Measurements from ENCODE around the gene KCTD11.
A peak's percentile ranks its signal among the peaks of the same experiment; 100 is the strongest.
"Not testable (repeated sequence)": the region's sequence is repeated elsewhere in the genome, so short reads cannot be mapped to it uniquely, and the experiment has no call there.

The KCTD11 gene

GRCh38 chr17:7346761-7347614, 5.0 kb upstream of the KCTD11 start:
- no peak for DNase-seq

DNA sequence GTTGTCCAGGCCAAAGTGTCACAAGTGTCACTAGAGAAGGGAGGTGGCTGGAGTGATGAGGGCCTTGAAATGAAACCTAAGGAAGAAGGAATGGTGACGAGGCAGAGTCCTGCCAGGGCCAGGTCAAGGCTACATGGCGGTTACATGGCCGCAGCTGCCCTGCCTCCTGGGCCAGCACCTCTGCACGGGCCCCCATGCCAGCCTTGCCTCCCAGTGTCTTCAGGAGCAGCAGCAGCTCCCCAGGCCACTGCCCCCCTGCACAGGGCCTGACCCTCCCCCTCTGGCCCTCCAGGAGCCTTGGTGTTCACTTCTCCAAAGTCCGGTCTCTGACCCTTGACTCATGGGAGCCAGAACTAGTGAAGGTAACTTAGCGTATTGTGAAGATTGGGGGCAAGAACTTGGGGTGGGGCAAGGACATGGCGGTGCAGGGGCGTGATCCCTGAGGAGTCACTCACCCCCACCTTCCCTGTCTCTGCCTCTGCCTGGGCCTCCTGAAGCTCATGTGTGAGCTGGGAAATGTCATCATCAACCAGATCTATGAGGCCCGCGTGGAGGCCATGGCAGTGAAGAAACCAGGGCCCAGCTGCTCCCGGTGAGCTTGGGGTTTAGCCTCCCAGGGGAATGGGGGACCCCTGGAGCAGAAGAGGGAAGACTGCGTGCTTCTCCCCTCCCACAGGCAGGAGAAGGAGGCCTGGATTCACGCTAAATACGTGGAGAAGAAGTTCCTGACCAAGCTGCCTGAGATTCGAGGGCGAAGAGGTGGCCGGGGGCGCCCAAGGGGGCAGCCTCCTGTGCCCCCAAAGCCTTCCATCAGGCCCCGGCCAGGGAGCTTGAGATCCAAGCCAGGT, 4.1 kb upstream of the KCTD11 start:
- no peak for DNase-seq

DNA sequence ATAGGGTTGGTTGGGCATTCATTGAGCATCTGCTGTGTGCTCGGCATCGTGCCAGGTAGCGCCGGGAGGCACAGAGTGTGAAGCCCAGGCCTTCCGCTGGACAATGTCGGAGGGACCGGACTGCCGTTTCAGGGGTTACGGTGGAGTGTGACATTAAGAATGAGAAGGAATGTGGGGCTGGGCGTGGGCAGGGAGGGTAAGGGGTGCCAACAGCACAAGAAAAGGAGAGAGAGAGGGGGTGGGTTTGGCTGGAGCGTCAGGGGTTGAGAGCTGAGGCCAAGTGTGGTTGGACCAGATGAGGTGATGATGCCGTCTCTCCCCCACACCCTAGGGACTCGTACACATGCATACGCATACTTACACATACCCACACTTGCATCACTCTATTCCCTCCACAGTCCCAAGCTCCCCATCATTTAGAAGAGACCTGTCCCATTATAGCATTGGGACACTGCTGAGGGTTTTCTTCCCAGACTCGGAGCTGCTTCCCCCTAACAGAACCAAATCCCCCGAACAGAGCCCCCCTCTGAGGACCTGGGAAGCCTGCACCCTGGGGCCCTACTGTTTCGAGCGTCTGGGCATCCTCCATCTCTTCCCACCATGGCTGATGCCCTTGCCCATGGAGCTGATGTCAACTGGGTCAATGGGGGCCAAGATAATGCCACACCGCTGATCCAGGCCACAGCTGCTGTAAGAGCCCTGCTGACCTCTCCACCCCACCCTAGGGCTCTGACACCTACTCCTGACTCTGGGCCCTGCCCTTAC, 3.3 kb upstream of the KCTD11 start:
- peak in 1 of 2 experiments; percentile 40 for DNase-seq

GRCh38 chr17:7352503-7352889, 534 bp downstream of the KCTD11 start:
- DNase-seq = no peak

DNA sequence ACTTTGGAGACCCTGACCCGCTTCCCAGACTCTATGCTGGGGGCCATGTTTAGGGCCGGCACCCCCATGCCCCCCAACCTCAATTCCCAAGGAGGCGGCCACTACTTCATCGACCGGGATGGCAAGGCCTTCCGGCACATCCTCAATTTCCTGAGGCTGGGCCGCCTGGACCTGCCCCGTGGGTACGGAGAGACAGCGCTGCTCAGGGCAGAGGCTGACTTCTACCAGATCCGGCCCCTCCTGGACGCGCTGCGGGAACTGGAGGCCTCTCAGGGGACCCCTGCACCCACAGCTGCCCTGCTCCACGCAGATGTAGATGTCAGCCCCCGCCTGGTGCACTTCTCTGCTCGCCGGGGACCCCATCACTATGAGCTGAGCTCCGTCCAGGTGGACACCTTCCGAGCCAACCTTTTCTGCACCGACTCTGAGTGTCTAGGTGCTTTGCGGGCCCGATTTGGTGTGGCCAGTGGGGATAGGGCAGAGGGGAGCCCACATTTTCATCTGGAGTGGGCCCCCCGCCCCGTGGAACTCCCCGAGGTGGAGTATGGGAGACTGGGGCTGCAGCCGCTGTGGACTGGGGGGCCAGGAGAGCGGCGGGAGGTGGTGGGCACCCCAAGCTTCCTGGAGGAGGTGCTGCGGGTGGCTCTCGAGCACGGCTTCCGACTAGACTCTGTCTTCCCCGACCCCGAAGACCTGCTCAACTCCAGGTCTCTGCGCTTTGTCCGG, 1.1 kb downstream of the KCTD11 start:
- no peak for DNase-seq

- DNase-seq = no peak
Observed at GRCh38 chr17:7354262-7354843, 2.4 kb downstream of the KCTD11 start.

GRCh38 chr17:7355053-7355452, 3.1 kb downstream of the KCTD11 start, which contains the start of gene TMEM95:
Gene TMEM95, plus strand, starts transcription at chr17:7355156. Its CDS starts 49 bp downstream, at chr17:7355205.
- peak in 1 of 2 experiments; percentile 44 for DNase-seq

DNA sequence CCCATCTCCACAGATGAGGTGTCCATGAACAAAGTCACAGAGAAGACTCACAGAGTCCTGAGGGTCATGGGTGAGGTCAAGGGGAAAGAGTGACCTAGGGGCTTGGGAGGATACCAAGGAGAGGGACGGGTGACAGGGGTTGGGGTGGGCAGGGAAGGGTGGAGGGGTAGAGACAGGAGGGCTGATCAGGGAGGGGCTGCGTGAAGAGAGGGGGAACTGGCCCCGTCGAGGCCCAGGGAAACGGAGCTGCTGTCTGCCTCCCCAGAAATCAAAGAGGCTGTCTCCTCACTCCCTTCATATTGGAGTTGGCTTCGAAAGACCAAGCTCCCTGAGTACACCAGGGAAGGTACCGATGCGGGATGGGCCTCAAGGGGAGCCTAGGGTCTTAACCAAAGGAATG, 3.6 kb downstream of the KCTD11 start:
- no peak for DNase-seq

GRCh38 chr17:7356072-7356549, 4.1 kb downstream of the KCTD11 start:
- DNase-seq = peak in 1 of 2 experiments; percentile 80

GRCh38 chr17:7356756-7357155, 4.8 kb downstream of the KCTD11 start:
- no peak for DNase-seq

DNA sequence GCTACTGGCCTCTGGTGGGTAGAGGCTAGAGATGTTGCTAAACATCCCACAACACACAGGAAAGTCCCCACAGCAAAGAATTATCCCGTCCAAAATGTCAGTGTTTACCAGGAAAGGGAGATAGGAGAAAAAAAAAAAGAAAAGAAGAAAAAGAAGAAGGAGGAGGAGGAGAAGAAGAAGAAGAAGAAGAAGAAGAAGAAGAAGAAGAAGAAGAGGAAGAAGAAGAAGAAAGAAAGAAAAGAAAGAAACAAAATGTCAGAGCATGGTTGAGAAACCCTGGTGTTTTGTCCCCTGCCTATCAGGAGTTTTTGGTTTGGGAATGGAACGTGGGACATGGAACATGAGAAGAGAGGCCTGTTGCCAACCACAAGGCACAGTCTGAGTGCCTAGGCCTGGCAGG, 5.4 kb downstream of the KCTD11 start:
- DNase-seq = no peak

DNA sequence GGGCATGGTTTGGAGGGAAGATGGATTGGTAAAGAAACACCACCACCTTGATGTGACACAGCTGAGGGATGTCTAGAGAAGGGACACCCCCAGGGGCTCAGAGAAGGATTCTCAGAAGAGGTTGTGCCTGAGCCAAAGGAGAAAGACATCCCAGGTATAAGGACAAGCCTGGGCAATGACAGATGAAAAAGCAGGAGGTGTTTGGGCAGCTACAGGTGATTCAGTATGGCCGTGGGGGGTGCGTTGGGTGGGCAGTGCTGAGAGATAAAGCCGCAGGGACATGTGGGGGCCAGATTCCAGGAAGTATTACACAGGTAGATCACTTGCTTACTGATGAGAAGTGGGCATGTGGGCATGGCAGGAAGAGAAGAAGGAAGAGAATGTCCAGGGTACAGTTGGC, 9.9 kb downstream of the KCTD11 start:
- no peak for DNase-seq

GRCh38 chr17:7363311-7363710, 11.3 kb downstream of the KCTD11 start:
- no peak for DNase-seq

- DNase-seq = not testable (repeated sequence)
Observed at GRCh38 chr17:7365963-7366362, 14.0 kb downstream of the KCTD11 start.

GRCh38 chr17:7367083-7367482, 15.1 kb downstream of the KCTD11 start:
- no peak for DNase-seq

GRCh38 chr17:7367918-7368598, 16.1 kb downstream of the KCTD11 start:
- no peak for DNase-seq

DNA sequence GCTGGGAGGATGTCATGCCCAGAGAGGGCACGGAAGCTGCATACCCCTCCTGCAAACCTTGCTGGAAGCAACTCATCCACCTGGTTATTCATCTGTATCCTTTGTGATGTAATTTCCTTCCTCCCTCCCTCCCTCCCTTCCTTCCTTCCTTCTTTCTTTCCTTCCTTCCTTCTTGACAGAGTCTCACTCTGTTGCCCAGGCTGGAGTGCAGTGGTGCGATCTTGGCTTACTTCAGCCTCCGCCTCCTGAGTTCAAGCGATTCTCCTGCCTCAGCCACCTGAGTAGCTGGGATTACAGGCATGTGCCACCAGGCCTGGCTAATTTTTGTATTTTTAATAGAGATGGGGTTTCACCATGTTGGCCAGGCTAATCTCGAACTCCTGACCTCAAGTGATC, 16.6 kb downstream of the KCTD11 start:
- not testable (repeated sequence) for DNase-seq

DNA sequence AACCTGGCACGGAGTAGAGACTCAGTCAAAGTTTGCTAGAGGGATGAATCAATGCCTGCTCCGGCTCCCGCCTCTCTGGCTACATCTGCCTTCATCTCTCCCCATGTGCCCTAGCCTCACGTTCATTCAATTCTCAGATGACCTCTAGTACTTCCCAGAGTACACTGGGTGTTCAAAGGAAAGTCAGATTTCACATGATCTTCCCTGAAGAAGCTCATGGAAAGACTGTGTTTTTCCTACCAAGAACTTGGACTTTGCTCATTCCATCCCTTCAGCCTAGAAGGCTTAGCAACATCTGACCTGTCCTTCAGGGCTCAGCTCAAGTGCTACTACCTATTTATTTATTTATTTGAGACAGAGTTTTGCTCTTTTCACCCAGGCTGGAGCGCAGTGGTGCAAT, 17.9 kb downstream of the KCTD11 start:
- DNase-seq = no peak

DNA sequence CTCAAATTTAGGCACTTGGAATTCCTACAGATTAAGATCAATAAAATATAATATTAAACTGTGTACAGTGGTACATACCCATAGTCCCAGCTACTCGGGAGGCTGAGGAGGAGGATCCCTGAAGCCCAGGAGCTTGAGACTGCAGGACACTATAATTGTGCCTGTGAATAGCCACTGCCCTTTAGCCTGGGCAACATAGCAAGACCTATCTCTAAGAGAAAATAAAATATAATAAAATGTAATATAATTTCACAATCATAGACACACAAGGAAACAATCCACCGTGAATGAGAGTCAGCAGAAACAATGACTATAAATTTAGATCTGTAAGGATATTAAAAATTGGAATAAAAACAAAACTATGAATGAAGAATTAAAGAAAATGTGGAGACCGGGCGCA, 18.9 kb downstream of the KCTD11 start:
- no peak for DNase-seq

DNA sequence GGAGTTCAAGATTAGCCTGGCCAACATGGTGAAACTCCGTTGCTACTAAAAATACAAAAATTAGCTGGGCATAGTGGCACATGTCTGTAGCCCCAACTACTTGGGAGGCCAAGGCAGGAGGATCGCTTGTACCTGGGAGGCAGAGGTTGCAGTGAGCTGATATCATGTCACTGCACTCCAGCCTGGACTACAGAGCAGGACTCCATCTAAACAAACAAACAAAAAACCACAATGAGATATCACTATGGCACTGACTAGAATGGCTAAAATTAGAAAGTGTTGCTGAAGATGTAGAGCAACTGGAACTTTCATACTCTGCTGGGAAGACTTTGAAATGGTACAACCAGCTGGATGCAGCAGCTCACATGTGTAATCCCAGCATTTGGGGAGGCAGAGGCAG, 22.4 kb downstream of the KCTD11 start:
- no peak for DNase-seq

DNA sequence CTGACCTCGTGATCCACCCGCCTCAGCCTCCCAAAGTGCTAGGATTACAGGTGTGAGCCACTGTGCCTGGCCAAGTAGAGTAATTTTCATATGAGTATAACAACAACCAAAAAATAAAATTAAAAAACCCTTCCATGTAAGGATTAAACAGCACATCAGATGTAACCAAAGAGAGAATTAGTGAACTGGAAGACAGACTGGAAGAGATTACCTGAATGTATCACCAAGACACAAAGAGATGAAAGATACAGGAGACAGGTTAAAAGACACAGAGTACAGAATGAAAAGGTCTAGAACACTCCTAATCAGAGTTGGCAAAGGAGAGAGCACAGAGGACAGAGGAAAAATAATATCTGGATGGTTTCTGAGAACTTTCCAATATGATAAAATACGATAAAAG, 27.2 kb downstream of the KCTD11 start:
- DNase-seq = no peak

All from NCI-H446 (cell line).